Common myeloid progenitor, CD34-positive (primary cell): ENCODE data around the gene FBXO21.
"Not testable (repeated sequence)": the region's sequence is repeated elsewhere in the genome, so short reads cannot be mapped to it uniquely, and the experiment has no call there.

Experiments
- CTCF ChIA-PET: fragments of 350-600 bp; sonication (Branson Sonifier 250); formaldehyde crosslinking; loops from one replicate; lab custom pipeline; 2021; ENCODE audit warnings: antibody characterized with exemption; lab: Charles Lee
- POLR2A ChIA-PET: fragments of 350-600 bp; sonication (Branson Sonifier 250); formaldehyde crosslinking; loops from one replicate; lab custom pipeline; 2021; ENCODE audit warnings: antibody characterized with exemption; lab: Charles Lee
- DNase-seq, 3 donors: peaks; one replicate each; pipeline versions ENCODE4 v3.0.0 to v3.0.0-alpha.2; 2013
- H3K27ac ChIP-seq, 2 experiments: 1 replicate in 1 of 2; 2 replicates in 1 of 2; pipeline ENCODE4 v1.7.0; 2013; ENCODE audit warnings: inconsistent platforms in 2 of 2, low read length in 2 of 2, mild to moderate bottlenecking in 2 of 2, low read depth in 1 of 2, moderate library complexity in 1 of 2; ENCODE audit not compliant: severe bottlenecking in 2 of 2, insufficient read depth in 1 of 2, poor library complexity in 1 of 2
- H3K27me3 ChIP-seq, 5 experiments: replicated peaks in 2 of 5; 1 replicate in 3 of 5; 2 replicates in 2 of 5; pipeline versions ENCODE4 v1.6.1 to v1.7.0; 2013; ENCODE audit warnings: low read length in 4 of 5, mild to moderate bottlenecking in 2 of 5, moderate library complexity in 2 of 5, inconsistent platforms in 1 of 5; ENCODE audit not compliant: insufficient read depth in 5 of 5, control insufficient read depth in 4 of 5
- H3K36me3 ChIP-seq, 4 experiments: 1 replicate in 2 of 4; 2 replicates in 2 of 4; pipeline versions ENCODE4 v1.6.1 to v1.7.0; 2013; ENCODE audit warnings: low read length in 3 of 4, control low read depth in 1 of 4, mild to moderate bottlenecking in 1 of 4; ENCODE audit not compliant: control insufficient read depth in 4 of 4, insufficient read depth in 4 of 4
- H3K4me1 ChIP-seq, 4 experiments: 1 replicate in 3 of 4; 2 replicates in 1 of 4; pipeline versions ENCODE4 v1.6.1 to v1.7.1; 2013; ENCODE audit warnings: low read length in 3 of 4, mild to moderate bottlenecking in 3 of 4, control low read depth in 1 of 4, inconsistent platforms in 1 of 4, moderate library complexity in 1 of 4; ENCODE audit not compliant: control insufficient read depth in 4 of 4, insufficient read depth in 4 of 4; ENCODE audit errors: control extremely low read depth in 1 of 4
- H3K4me3 ChIP-seq, 7 experiments: 1 replicate in 4 of 7; 2 replicates in 3 of 7; pipeline versions ENCODE4 v1.5.1 to v1.7.0; 2013; ENCODE audit warnings: mild to moderate bottlenecking in 7 of 7, low read length in 6 of 7, moderate library complexity in 6 of 7, inconsistent platforms in 2 of 7, low read depth in 2 of 7, control low read depth in 1 of 7; ENCODE audit not compliant: insufficient read depth in 4 of 7, control insufficient read depth in 1 of 7; ENCODE audit errors: extremely low read depth in 1 of 7
- H3K9me3 ChIP-seq, 5 experiments: 1 replicate in 4 of 5; 2 replicates in 1 of 5; pipeline versions ENCODE4 v1.6.1 to v1.7.1; 2013; ENCODE audit warnings: low read length in 4 of 5, mild to moderate bottlenecking in 2 of 5, inconsistent platforms in 1 of 5, low read depth in 1 of 5, moderate library complexity in 1 of 5; ENCODE audit not compliant: control insufficient read depth in 4 of 5, insufficient read depth in 2 of 5; ENCODE audit errors: control extremely low read depth in 1 of 5
- WGBS: methylation state at CpG from one replicate; pipeline ENCODE4 v1.1.5; 2013; ENCODE audit not compliant: insufficient coverage; 5-methylcytosine and 5-hydroxymethylcytosine counted together

Gene FBXO21

GRCh38 chr12:117207675-117208074 is 17.4 kb upstream of the FBXO21 start:
- Histone ChIP-seq H3K27ac (no peak overlapping the region), H3K36me3 (no peaks in the 10 kb centered on the region), H3K4me3 (no peak overlapping the region), H3K9me3 (no peaks in the 10 kb centered on the region), H3K27me3 (peaks cover 0 to 14% (median 9%) of the 10 kb centered on the region in 5 experiments), H3K4me1 (no peaks in the 10 kb centered on the region)
- ChIA-PET CTCF (no interaction called here), POLR2A (no interaction called here)
- no peak for DNase-seq
- 56% methylated on average over 2 of the region's 2 CpGs for WGBS

GRCh38 chr12:117202556-117202955 is 12.3 kb upstream of the FBXO21 start:
- 79% methylated on average over 9 of the region's 9 CpGs for WGBS
- ChIA-PET CTCF (interaction anchor here (1.0 to 1.8 kb wide), 3 partner anchors 8 to 11 kb away, joined by 6 to 8 read pairs (median 7); no protein-coding TSS in a partner anchor), POLR2A (no interaction called here)
- Histone ChIP-seq H3K4me1 (no peaks in the 10 kb centered on the region), H3K4me3 (no peak overlapping the region), H3K9me3 (no peaks in the 10 kb centered on the region), H3K27me3 (peaks cover 0 to 21% (median 11%) of the 10 kb centered on the region in 5 experiments), H3K27ac (no peak overlapping the region), H3K36me3 (no peaks in the 10 kb centered on the region)
- DNase-seq: no peak

- H3K27ac ChIP-seq: no peak overlapping the region
- no peak for DNase-seq
- no peaks in the 10 kb centered on the region for H3K4me1 ChIP-seq
- H3K4me3 ChIP-seq: no peak overlapping the region
- WGBS: 96% methylated on average over 5 of the region's 9 CpGs
- H3K36me3 ChIP-seq: no peaks in the 10 kb centered on the region
- CTCF ChIA-PET: interaction anchor here (1.0 to 1.8 kb wide), 3 partner anchors 9 to 11 kb away, joined by 6 to 8 read pairs (median 7); no protein-coding TSS in a partner anchor
- POLR2A ChIA-PET: no interaction called here
- no peaks in the 10 kb centered on the region for H3K9me3 ChIP-seq
- H3K27me3 ChIP-seq: peaks cover 0 to 18% (median 7%) of the 10 kb centered on the region in 5 experiments
Observed at GRCh38 chr12:117202033-117202432, 11.8 kb upstream of the FBXO21 start.

- H3K9me3 ChIP-seq, H3K36me3 ChIP-seq, H3K4me3 ChIP-seq, DNase-seq, H3K4me1 ChIP-seq, H3K27ac ChIP-seq, POLR2A ChIA-PET: not testable (repeated sequence)
- CTCF ChIA-PET: interaction anchor here (0.8 to 1.5 kb wide), 3 partner anchors 12 to 854 kb away, joined by 3 to 4 read pairs (median 3); no protein-coding TSS in a partner anchor
- H3K27me3 ChIP-seq: peaks cover 0 to 18% (median 7%) of the 10 kb centered on the region in 5 experiments
- WGBS: 80% methylated on average over 1 of the region's 8 CpGs
Observed at GRCh38 chr12:117199956-117200744, 9.9 kb upstream of the FBXO21 start.

GRCh38 chr12:117196334-117196733 is 6.1 kb upstream of the FBXO21 start:
- not testable (repeated sequence) for H3K27me3 ChIP-seq

GRCh38 chr12:117195027-117195426 is 4.8 kb upstream of the FBXO21 start:
- DNase-seq, H3K9me3 ChIP-seq, H3K27ac ChIP-seq, H3K27me3 ChIP-seq, POLR2A ChIA-PET, CTCF ChIA-PET, H3K4me3 ChIP-seq, H3K4me1 ChIP-seq, H3K36me3 ChIP-seq: not testable (repeated sequence)
- 100% methylated on average over 3 of the region's 9 CpGs for WGBS

More at GRCh38 chr12:117196334-117196733, 6.1 kb upstream of the FBXO21 start:
- H3K4me1 ChIP-seq, H3K4me3 ChIP-seq, H3K9me3 ChIP-seq, POLR2A ChIA-PET, H3K36me3 ChIP-seq, H3K27ac ChIP-seq, DNase-seq, CTCF ChIA-PET: not testable (repeated sequence)
- 95% methylated on average over 6 of the region's 6 CpGs for WGBS

GRCh38 chr12:117193903-117194302 is 3.6 kb upstream of the FBXO21 start:
- Histone ChIP-seq H3K4me1 (peaks cover 0 to 12% (median 9%) of the 10 kb centered on the region in 4 experiments), H3K36me3 (peaks cover 0 to 2% (median under 1%) of the 10 kb centered on the region in 4 experiments), H3K27ac (no peak overlapping the region), H3K4me3 (no peak overlapping the region), H3K27me3 (peaks cover 2 to 8% (median 4%) of the 10 kb centered on the region in 5 experiments), H3K9me3 (peaks cover 0 to 3% (median 1%) of the 10 kb centered on the region in 5 experiments)
- CTCF ChIA-PET: no interaction called here
- DNase-seq: no peak
- POLR2A ChIA-PET: no interaction called here
- no CpG with 5 or more reads among the region's 3 CpGs for WGBS
